Cardiac muscle cell (in vitro differentiated cells and primary cell): Measurements from ENCODE around the gene DGKA. TPM values are rescaled to one million over a fixed set of nuclear protein-coding genes. Genes with fewer than 3 reads are reported as not detected.
"Not testable (repeated sequence)": the region's sequence is repeated elsewhere in the genome, so short reads cannot be mapped to it uniquely, and the experiment has no call there.

Experiments
- DNase-seq, 2 donors: peaks; one replicate each; pipeline versions ENCODE4 v3.0.0 to v3.0.0-alpha.2; 2010 to 2017; ENCODE audit warnings: low read depth in 1 of 2, low spot score in 1 of 2
- H3K27ac ChIP-seq: fragments of 200-600 bp; sonication (generic); 2 replicates; pipeline ENCODE4 v1.5.1; 2016
- H3K27me3 ChIP-seq: fragments of 200-600 bp; sonication (generic); 2 replicates; pipeline ENCODE4 v1.6.0; 2016; ENCODE audit warnings: control low read depth
- H3K36me3 ChIP-seq: fragments of 200-600 bp; sonication (generic); 2 replicates; pipeline ENCODE4 v1.5.1; 2016; ENCODE audit warnings: control low read depth
- H3K4me1 ChIP-seq: fragments of 200-600 bp; sonication (generic); 2 replicates; pipeline ENCODE4 v1.8.1; 2017; ENCODE audit warnings: low read depth, mild to moderate bottlenecking, mixed run types
- H3K4me3 ChIP-seq: fragments of 200-600 bp; sonication (generic); 2 replicates; pipeline ENCODE4 v1.5.1; 2016; ENCODE audit warnings: mild to moderate bottlenecking
- H3K9me3 ChIP-seq: fragments of 200-600 bp; sonication (generic); 2 replicates; pipeline ENCODE4 v1.5.1; 2017; ENCODE audit warnings: low read depth, mild to moderate bottlenecking, control low read depth
- polyA plus RNA-seq: library from polyadenylated mRNA; unstranded; fragments of >200 nt; fragmentation: Nextera tagmentation; extraction: Ambion mirVana; gene quantifications from 2 replicates; pipeline ENCODE4 v1.2.1, GENCODE V29; 2016
- total RNA-seq: library from RNA; depleted of rRNA; stranded (reverse); fragments of >200 nt; gene quantifications from 2 replicates; pipeline ENCODE4 v1.2.3, GENCODE V29; 2016
- TF ChIP-seq, protein P1 (sequence below): IDR thresholded peaks from 2 replicates; pipeline ENCODE4 v1.5.1; 2012; ENCODE audit warnings: low read depth, mild to moderate bottlenecking, low read length

DGKA gene
- total and polyA plus RNA-seq, 2 experiments from 2014 or later, result 28.6 to 34.4 TPM

DNA sequence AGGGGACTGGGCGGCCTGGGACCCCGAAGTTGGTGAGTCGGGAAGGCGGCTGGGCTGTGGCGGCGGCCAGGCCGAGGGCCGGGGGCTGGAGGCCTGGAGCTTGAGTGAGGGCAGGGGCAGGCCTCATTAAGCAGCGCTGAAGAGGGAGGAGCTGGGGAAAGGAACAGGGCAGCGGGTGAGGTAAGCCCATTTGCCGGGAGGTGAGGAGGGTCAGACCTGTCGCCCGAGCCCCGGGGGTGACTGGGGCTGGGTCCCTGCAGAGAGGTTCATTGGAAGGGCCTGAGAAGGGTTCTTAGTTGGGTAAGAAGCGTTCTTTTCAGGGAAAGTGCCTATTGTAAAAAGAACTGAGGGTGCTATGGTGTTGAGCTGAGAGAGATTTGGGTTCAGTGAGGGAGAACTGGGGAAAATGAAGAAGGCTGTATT, 43.4 kb downstream of the DGKA start:
- Histone ChIP-seq H3K9me3 (no peaks in the 10 kb centered on the region), H3K4me3 (peak overlapping the region; percentile 95), H3K36me3 (no peaks in the 10 kb centered on the region), H3K27ac (peak overlapping the region; percentile 98), H3K27me3 (no peaks in the 10 kb centered on the region), H3K4me1 (peaks cover 10% of the 10 kb centered on the region)
- DNase-seq, result peak; percentile 52 to 76
- TF ChIP-seq, protein P1, sequence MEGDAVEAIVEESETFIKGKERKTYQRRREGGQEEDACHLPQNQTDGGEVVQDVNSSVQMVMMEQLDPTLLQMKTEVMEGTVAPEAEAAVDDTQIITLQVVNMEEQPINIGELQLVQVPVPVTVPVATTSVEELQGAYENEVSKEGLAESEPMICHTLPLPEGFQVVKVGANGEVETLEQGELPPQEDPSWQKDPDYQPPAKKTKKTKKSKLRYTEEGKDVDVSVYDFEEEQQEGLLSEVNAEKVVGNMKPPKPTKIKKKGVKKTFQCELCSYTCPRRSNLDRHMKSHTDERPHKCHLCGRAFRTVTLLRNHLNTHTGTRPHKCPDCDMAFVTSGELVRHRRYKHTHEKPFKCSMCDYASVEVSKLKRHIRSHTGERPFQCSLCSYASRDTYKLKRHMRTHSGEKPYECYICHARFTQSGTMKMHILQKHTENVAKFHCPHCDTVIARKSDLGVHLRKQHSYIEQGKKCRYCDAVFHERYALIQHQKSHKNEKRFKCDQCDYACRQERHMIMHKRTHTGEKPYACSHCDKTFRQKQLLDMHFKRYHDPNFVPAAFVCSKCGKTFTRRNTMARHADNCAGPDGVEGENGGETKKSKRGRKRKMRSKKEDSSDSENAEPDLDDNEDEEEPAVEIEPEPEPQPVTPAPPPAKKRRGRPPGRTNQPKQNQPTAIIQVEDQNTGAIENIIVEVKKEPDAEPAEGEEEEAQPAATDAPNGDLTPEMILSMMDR, result no peak

DNA sequence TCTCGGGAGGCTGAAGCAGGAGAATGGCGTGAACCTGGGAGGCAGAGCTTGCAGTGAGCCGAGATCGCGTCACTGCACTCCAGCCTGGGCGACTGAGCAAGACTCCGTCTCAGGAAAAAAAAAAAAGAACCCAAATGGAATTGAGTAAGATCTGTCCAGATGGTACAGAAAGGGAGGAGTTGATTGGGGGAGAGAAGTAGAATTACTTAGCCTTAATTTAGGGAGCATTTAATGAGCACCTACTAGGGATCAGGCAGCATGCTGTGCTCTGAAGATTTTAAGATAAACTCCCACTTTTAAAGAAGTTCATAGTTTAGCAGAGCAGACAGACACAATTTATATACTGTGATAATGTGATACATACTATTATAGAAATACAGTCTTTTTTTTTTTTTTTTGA, 47.4 kb downstream of the DGKA start:
- TF ChIP-seq, protein P1, result no peak
- DNase-seq, result no peak
- Histone ChIP-seq H3K36me3 (peaks cover 4% of the 10 kb centered on the region), H3K4me1 (peaks cover 10% of the 10 kb centered on the region), H3K4me3 (no peak overlapping the region), H3K9me3 (no peaks in the 10 kb centered on the region), H3K27ac (no peak overlapping the region), H3K27me3 (no peaks in the 10 kb centered on the region)

DNA sequence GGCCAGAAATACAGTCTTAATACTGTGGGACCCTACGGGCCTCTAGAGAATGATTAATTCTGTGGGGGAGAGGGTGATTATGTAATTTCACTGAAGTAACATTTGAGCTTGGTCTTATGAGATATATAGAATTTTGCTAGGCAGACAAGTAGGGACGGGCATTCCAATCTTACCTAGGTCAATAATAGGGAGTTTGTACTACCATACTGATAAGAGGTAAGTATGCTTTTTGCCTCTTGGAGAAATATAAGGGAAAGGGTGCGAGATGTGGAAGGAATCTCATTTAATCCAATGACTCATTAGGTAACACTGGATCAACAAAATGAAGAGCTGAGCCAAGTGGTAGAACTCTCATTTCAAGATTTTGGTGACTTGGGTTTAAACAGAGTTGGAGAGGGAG, 48.1 kb downstream of the DGKA start:
- Histone ChIP-seq H3K27me3 (no peaks in the 10 kb centered on the region), H3K36me3 (peaks cover 4% of the 10 kb centered on the region), H3K27ac (no peak overlapping the region), H3K9me3 (no peaks in the 10 kb centered on the region), H3K4me1 (peaks cover 10% of the 10 kb centered on the region), H3K4me3 (no peak overlapping the region)
- TF ChIP-seq, protein P1, result no peak
- DNase-seq, result no peak

DNA sequence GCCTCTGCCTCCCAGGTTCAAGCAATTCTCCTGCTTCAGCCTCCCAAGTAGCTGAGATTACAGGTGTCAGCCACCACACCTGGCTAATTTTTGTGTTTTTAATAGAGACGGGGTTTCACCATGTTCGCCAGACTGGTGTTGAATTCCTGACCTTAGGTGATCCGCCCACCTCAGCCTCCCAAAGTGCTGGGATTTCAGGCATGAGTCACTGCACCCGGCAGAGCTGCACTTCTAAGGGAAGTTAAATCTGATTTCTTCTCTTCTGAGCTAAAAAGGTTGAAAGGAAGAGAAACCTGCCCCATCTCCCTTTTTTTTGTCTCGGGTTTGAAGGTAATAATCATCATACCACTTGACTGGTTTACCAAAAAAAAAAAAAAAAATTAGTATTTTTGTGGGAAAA, 50.9 kb downstream of the DGKA start:
- H3K27ac ChIP-seq, H3K9me3 ChIP-seq, H3K4me1 ChIP-seq, H3K27me3 ChIP-seq, DNase-seq, H3K4me3 ChIP-seq: not testable (repeated sequence)
- H3K36me3 ChIP-seq, result peaks cover 13% of the 10 kb centered on the region

DNA sequence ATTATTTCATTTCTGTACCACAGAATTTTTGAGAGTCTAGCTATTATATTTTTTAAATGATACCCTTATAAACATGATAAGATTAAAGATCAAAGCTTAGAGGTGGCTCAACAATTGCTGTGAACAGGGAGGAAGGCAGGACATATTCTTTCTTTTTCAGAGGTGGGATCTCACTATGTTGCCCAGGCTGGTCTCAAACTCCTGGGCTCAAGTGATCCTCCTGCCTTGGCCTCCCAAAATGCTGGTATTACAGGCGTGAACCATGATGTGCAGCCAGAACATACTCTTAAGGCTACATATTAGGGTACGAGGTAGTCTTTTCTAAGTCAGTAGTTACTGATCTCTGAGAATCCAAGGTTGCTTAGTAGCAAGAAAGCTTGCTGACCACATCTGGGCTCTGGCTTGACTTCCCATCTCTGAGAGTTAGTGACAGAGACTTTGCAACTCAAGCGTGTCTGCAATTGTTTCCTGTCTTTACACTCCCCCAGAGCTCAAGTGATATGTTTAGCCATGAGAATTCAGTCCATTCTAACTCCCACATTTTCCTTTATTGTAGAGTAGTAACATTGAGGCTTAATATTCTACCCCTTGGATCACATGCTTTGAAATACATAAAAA, 51.5 kb downstream of the DGKA start:
- no peaks in the 10 kb centered on the region for H3K4me1 ChIP-seq
- TF ChIP-seq, protein P1, result no peak
- DNase-seq, result peak in 1 of 2 donors; percentile 71
- no peak overlapping the region for H3K27ac ChIP-seq
- H3K36me3 ChIP-seq, result peaks cover 17% of the 10 kb centered on the region
- no peaks in the 10 kb centered on the region for H3K9me3 ChIP-seq
- no peaks in the 10 kb centered on the region for H3K27me3 ChIP-seq
- no peak overlapping the region for H3K4me3 ChIP-seq

DNA sequence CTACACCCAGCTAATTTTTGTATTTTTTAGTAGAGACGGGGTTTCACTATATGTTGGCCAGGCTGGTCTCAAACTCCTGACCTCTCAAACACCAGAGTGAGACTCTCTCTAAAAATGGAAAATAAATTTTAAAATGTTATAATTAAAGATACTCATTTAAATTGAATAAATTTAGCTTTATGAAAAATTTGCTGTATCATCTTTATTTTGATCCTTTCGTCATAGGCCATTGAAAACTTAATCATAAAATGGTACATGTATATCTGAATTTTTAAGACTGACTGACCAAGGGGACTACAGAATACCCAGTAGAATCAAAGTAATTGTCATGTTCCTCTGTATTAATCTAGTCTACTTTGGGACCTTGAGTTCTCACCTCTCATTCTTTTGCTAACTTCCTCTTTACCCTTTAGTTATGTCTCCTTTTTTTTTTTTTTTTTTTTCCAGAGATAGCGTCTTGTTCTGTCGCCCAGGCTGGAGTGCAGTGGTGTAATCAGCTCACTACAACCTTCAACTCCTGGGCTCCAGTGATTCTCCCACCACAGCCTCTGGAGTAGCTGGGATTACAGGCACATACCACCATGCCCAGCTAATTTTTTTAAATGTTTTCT, 52.4 kb downstream of the DGKA start:
- TF ChIP-seq, protein P1, result no peak
- H3K36me3 ChIP-seq, result peaks cover 26% of the 10 kb centered on the region
- H3K27ac ChIP-seq, result no peak overlapping the region

More for the DNA sequence above, 52.4 kb downstream of the DGKA start:
- no peak for DNase-seq
- Histone ChIP-seq H3K27me3 (no peaks in the 10 kb centered on the region), H3K9me3 (no peaks in the 10 kb centered on the region), H3K4me3 (no peak overlapping the region), H3K4me1 (no peaks in the 10 kb centered on the region)
